GM18499 (cell line): ENCODE results near the gene UFC1.
A peak's percentile ranks its signal among the peaks of the same experiment; 100 is the strongest.

Experiments
- ATAC-seq: cut with Tn5 transposase; IDR thresholded peaks from one replicate; pipeline ENCODE4 v1.9.1; 2021; ENCODE audit warnings: moderate number of reproducible peaks; ENCODE audit not compliant: insufficient read depth, unreplicated experiment

The UFC1 gene

GRCh38 chr1:161165742-161166668, 12.2 kb downstream of the UFC1 start, which contains the start of gene PPOX:
PPOX (plus strand) TSS chr1:161166426; CDS start chr1:161166848, 422 bp downstream.
- peak; percentile 86 for ATAC-seq

- ATAC-seq: no peak
Observed at GRCh38 chr1:161166669-161167548, 13.1 kb downstream of the UFC1 start.

- no peak for ATAC-seq
Observed at GRCh38 chr1:161168906-161169305, 15.1 kb downstream of the UFC1 start.

- ATAC-seq: no peak
Observed at GRCh38 chr1:161171191-161171590, 17.4 kb downstream of the UFC1 start.

- ATAC-seq: no peak
Observed at GRCh38 chr1:161171696-161172095, 17.9 kb downstream of the UFC1 start.

- ATAC-seq: no peak
Observed at GRCh38 chr1:161172349-161172748, 18.6 kb downstream of the UFC1 start.

- no peak for ATAC-seq
Observed at GRCh38 chr1:161172776-161173376, 19.1 kb downstream of the UFC1 start.

GRCh38 chr1:161173711-161174110, 19.9 kb downstream of the UFC1 start:
- no peak for ATAC-seq

GRCh38 chr1:161174911-161175310, 21.1 kb downstream of the UFC1 start:
- ATAC-seq: no peak

GRCh38 chr1:161175771-161176453, 22.1 kb downstream of the UFC1 start:
- ATAC-seq: no peak

- no peak for ATAC-seq
Observed at GRCh38 chr1:161176468-161177111, 22.8 kb downstream of the UFC1 start.

- ATAC-seq: no peak
Observed at GRCh38 chr1:161177112-161177935, 23.5 kb downstream of the UFC1 start, which contains the start of gene B4GALT3. B4GALT3 (minus strand) TSS chr1:161177507; CDS start chr1:161176060, 1,447 bp downstream.

- ATAC-seq: no peak
Observed at GRCh38 chr1:161177936-161178244, 24.1 kb downstream of the UFC1 start.

GRCh38 chr1:161179698-161180097, 25.9 kb downstream of the UFC1 start:
- no peak for ATAC-seq

GRCh38 chr1:161180639-161181038, 26.9 kb downstream of the UFC1 start:
- no peak for ATAC-seq

- ATAC-seq: peak; percentile 41
Observed at GRCh38 chr1:161182214-161182613, 28.4 kb downstream of the UFC1 start.

GRCh38 chr1:161185282-161185682, 31.5 kb downstream of the UFC1 start:
- ATAC-seq: peak; percentile 50

- peak; percentile 23 for ATAC-seq
Observed at GRCh38 chr1:161185732-161186311, 32.0 kb downstream of the UFC1 start.
